Mesenchymal stem cell (in vitro differentiated cells and primary cell): Measurements from ENCODE around the gene RDH13.
"Not testable (repeated sequence)": the region's sequence is repeated elsewhere in the genome, so short reads cannot be mapped to it uniquely, and the experiment has no call there.

Experiments
- DNase-seq: peaks from one replicate; pipeline ENCODE4 v3.0.0-alpha.2; 2013
- H2AFZ ChIP-seq: one replicate; pipeline ENCODE4 v1.6.1; 2013; ENCODE audit warnings: low read depth, mild to moderate bottlenecking, control low read depth, inconsistent platforms, low read length, moderate library complexity
- H2AK5ac ChIP-seq: 2 replicates; pipeline ENCODE4 v1.6.1; 2013; ENCODE audit warnings: low read length, moderate library complexity, mild to moderate bottlenecking, inconsistent platforms; ENCODE audit not compliant: severe bottlenecking
- H2BK120ac ChIP-seq: one replicate; pipeline ENCODE4 v1.6.1; 2013; ENCODE audit warnings: low read depth, mild to moderate bottlenecking, inconsistent platforms, low read length, moderate library complexity
- H2BK12ac ChIP-seq, 2 experiments: one replicate each; pipeline ENCODE4 v1.6.1; 2013; ENCODE audit warnings: inconsistent platforms in 2 of 2, low read length in 2 of 2, mild to moderate bottlenecking in 2 of 2, moderate library complexity in 2 of 2, control low read depth in 1 of 2
- H2BK15ac ChIP-seq: one replicate; pipeline ENCODE4 v1.6.1; 2013; ENCODE audit warnings: mild to moderate bottlenecking, low read depth, inconsistent platforms; ENCODE audit not compliant: poor library complexity, severe bottlenecking
- H2BK5ac ChIP-seq: 2 replicates; pipeline ENCODE4 v1.6.1; 2013; ENCODE audit warnings: low read depth, mild to moderate bottlenecking, low read length, control low read depth, inconsistent platforms; ENCODE audit not compliant: poor library complexity, severe bottlenecking
- H3K14ac ChIP-seq, 2 experiments: one replicate each; pipeline ENCODE4 v1.6.1; 2013; ENCODE audit warnings: inconsistent platforms in 2 of 2, low read length in 2 of 2, control low read depth in 1 of 2, mild to moderate bottlenecking in 1 of 2, moderate library complexity in 1 of 2
- H3K18ac ChIP-seq, 2 experiments: one replicate each; pipeline ENCODE4 v1.6.1; 2013; ENCODE audit warnings: inconsistent platforms in 2 of 2, low read length in 2 of 2, control low read depth in 1 of 2, low read depth in 1 of 2, mild to moderate bottlenecking in 1 of 2
- H3K23ac ChIP-seq, 2 experiments: one replicate each; pipeline ENCODE4 v1.6.1; 2013; ENCODE audit warnings: inconsistent platforms in 2 of 2, low read length in 2 of 2, mild to moderate bottlenecking in 2 of 2, moderate library complexity in 2 of 2, control low read depth in 1 of 2
- H3K27ac ChIP-seq: 2 replicates; pipeline ENCODE4 v1.5.1; 2013; ENCODE audit warnings: mild to moderate bottlenecking, moderate library complexity, low read length, control low read depth, inconsistent platforms; ENCODE audit not compliant: poor library complexity, severe bottlenecking
- H3K27me3 ChIP-seq, 2 experiments: 2 replicates each; pipeline versions ENCODE4 v1.6.1 to v1.7.0; 2013; ENCODE audit warnings: low read length in 2 of 2, mild to moderate bottlenecking in 2 of 2, moderate library complexity in 2 of 2, control low read depth in 1 of 2, inconsistent platforms in 1 of 2; ENCODE audit not compliant: control insufficient read depth in 1 of 2, insufficient read depth in 1 of 2
- H3K36me3 ChIP-seq, 2 experiments: 2 replicates each; pipeline versions ENCODE4 v1.6.1 to v1.7.0; 2013; ENCODE audit warnings: low read length in 2 of 2, control low read depth in 1 of 2, inconsistent platforms in 1 of 2, low read depth in 1 of 2, mild to moderate bottlenecking in 1 of 2; ENCODE audit not compliant: insufficient read depth in 2 of 2, control insufficient read depth in 1 of 2
- H3K4ac ChIP-seq, 2 experiments: one replicate each; pipeline ENCODE4 v1.6.1; 2013; ENCODE audit warnings: inconsistent platforms in 2 of 2, low read length in 2 of 2, mild to moderate bottlenecking in 2 of 2, moderate library complexity in 2 of 2, control low read depth in 1 of 2, low read depth in 1 of 2
- H3K4me1 ChIP-seq: 2 replicates; pipeline ENCODE4 v1.6.1; 2013; ENCODE audit warnings: low read depth, low read length, control low read depth; ENCODE audit not compliant: control insufficient read depth, insufficient read depth
- H3K4me2 ChIP-seq: 2 replicates; pipeline ENCODE4 v1.6.1; 2013; ENCODE audit warnings: low read length, mild to moderate bottlenecking, inconsistent platforms; ENCODE audit not compliant: poor library complexity, severe bottlenecking
- H3K4me3 ChIP-seq, 2 experiments: 2 replicates each; pipeline versions ENCODE4 v1.5.1 to v1.7.0; 2013; ENCODE audit warnings: low read length in 2 of 2, mild to moderate bottlenecking in 2 of 2, control low read depth in 1 of 2, low read depth in 1 of 2; ENCODE audit not compliant: insufficient read depth in 1 of 2
- H3K79me1 ChIP-seq: replicated peaks from 2 replicates; pipeline ENCODE4 v1.6.1; 2013; ENCODE audit warnings: mild to moderate bottlenecking, control low read depth, low read length, inconsistent platforms; ENCODE audit not compliant: poor library complexity, severe bottlenecking
- H3K9ac ChIP-seq: 2 replicates; pipeline ENCODE4 v1.7.0; 2013; ENCODE audit warnings: mild to moderate bottlenecking, low read length, moderate library complexity
- H3K9me3 ChIP-seq: 2 replicates; pipeline ENCODE4 v1.7.0; 2013; ENCODE audit warnings: mild to moderate bottlenecking, low read length; ENCODE audit not compliant: control insufficient read depth
- H4K8ac ChIP-seq: one replicate; pipeline ENCODE4 v1.6.1; 2013; ENCODE audit warnings: inconsistent platforms, mild to moderate bottlenecking, low read length, moderate library complexity
- H4K91ac ChIP-seq: one replicate; pipeline ENCODE4 v1.6.1; 2013; ENCODE audit warnings: mild to moderate bottlenecking, low read length, inconsistent platforms
- WGBS: methylation state at CpG from one replicate; pipeline ENCODE4 v1.1.7; 2013; ENCODE audit warnings: mixed read lengths; 5-methylcytosine and 5-hydroxymethylcytosine counted together

Gene RDH13

GRCh38 chr19:55041244-55041626 lies 21.7 kb downstream of the RDH13 start:
- no peak overlapping the region for H2BK120ac ChIP-seq
- no peak overlapping the region for H3K14ac ChIP-seq
- H3K4ac ChIP-seq = no peak overlapping the region
- no peak overlapping the region for H3K18ac ChIP-seq
- H3K36me3 ChIP-seq = peaks cover 29 to 37% of the 10 kb centered on the region in 2 experiments
- H3K9me3 ChIP-seq = no peaks in the 10 kb centered on the region
- H4K91ac ChIP-seq = no peak overlapping the region
- no peak overlapping the region for H3K9ac ChIP-seq
- no peaks in the 10 kb centered on the region for H3K4me1 ChIP-seq
- H3K4me2 ChIP-seq = no peak overlapping the region
- H3K23ac ChIP-seq = no peak overlapping the region
- 94% methylated on average over 10 of the region's 10 CpGs for WGBS
- H2AFZ ChIP-seq = no peak overlapping the region
- H2BK5ac ChIP-seq = no peak overlapping the region
- H2BK12ac ChIP-seq = no peak overlapping the region
- no peaks in the 10 kb centered on the region for H3K27me3 ChIP-seq
- no peak overlapping the region for H4K8ac ChIP-seq
- no peak for DNase-seq
- H3K27ac ChIP-seq = no peak overlapping the region
- no peak overlapping the region for H2AK5ac ChIP-seq
- no peak overlapping the region for H2BK15ac ChIP-seq
- no peak overlapping the region for H3K4me3 ChIP-seq
- H3K79me1 ChIP-seq = peaks cover 2% of the 10 kb centered on the region

GRCh38 chr19:55040654-55041053 lies 22.3 kb downstream of the RDH13 start:
- H3K27ac ChIP-seq, DNase-seq, H3K4me3 ChIP-seq, H3K79me1 ChIP-seq, H2BK15ac ChIP-seq, H3K23ac ChIP-seq, H2AK5ac ChIP-seq, H2AFZ ChIP-seq, H3K9me3 ChIP-seq, H3K4me1 ChIP-seq, H3K18ac ChIP-seq, H4K91ac ChIP-seq, H3K9ac ChIP-seq, H3K27me3 ChIP-seq, H3K4me2 ChIP-seq, H2BK120ac ChIP-seq, H2BK5ac ChIP-seq, H3K14ac ChIP-seq, H4K8ac ChIP-seq, H2BK12ac ChIP-seq, H3K4ac ChIP-seq: not testable (repeated sequence)
- WGBS = 87% methylated on average over 10 of the region's 12 CpGs
- H3K36me3 ChIP-seq = peaks cover 29 to 37% of the 10 kb centered on the region in 2 experiments

DNA sequence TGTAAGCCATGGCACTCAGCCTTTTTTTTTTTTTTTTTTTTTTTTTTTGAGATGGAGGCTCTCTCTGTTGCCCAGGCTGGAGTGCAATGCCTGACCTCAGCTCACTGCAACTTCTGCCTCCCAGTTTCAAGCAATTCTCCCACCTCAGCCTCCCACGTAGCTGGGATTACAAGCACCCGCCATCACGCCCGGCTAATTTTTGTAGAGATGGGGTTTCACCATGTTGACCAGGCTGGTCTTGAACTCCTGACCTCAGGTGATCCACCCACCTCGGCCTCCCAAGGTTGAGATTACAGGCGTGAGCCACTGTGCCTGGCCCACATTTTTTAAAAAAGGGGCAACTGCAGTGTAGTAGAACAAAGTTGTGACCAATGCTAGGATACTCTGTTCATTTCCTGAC lies 25.3 kb downstream of the RDH13 start:
- H3K9ac ChIP-seq, H3K27ac ChIP-seq, H2BK15ac ChIP-seq, H2BK5ac ChIP-seq, H3K4ac ChIP-seq, H3K27me3 ChIP-seq, H4K91ac ChIP-seq, H2BK120ac ChIP-seq, H4K8ac ChIP-seq, H3K14ac ChIP-seq, H3K18ac ChIP-seq, H2AK5ac ChIP-seq, H3K23ac ChIP-seq, H2BK12ac ChIP-seq, H2AFZ ChIP-seq, H3K4me2 ChIP-seq, H3K4me1 ChIP-seq, H3K4me3 ChIP-seq, H3K79me1 ChIP-seq, DNase-seq, H3K9me3 ChIP-seq: not testable (repeated sequence)
- WGBS = 91% methylated on average over 6 of the region's 6 CpGs
- peaks cover 10 to 15% of the 10 kb centered on the region in 2 experiments for H3K36me3 ChIP-seq

DNA sequence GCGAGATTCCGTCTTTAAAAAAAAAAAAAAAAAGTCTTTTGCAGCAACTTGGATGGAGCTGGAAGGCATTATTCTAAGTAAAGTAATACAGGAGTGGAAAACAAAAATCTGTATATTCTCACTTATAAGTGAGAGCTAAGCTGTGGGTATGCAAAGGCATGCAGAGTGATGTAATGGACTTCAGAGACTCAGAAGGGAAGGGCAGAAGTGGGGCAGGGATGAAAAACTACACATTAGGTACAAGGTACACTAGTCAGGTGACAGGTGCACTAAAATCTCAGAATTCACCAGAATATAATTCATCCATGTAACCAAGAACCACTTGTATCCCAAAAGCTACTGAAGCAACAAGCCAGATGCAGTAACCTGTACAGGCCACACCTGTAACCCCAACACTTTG lies 26.9 kb downstream of the RDH13 start:
- H3K36me3 ChIP-seq = peaks cover 0 to under 1% of the 10 kb centered on the region in 2 experiments
- no peak overlapping the region for H2BK120ac ChIP-seq
- no peak overlapping the region for H3K23ac ChIP-seq
- H3K27ac ChIP-seq = no peak overlapping the region
- no peaks in the 10 kb centered on the region for H3K4me1 ChIP-seq
- H2AFZ ChIP-seq = no peak overlapping the region
- H2BK5ac ChIP-seq = no peak overlapping the region
- H3K79me1 ChIP-seq = no peaks in the 10 kb centered on the region
- H3K4me2 ChIP-seq = no peak overlapping the region
- H2BK12ac ChIP-seq = no peak overlapping the region
- DNase-seq = no peak
- no peaks in the 10 kb centered on the region for H3K27me3 ChIP-seq
- 83% methylated on average over 2 of the region's 2 CpGs for WGBS
- no peak overlapping the region for H2AK5ac ChIP-seq
- H3K14ac ChIP-seq = no peak overlapping the region
- H2BK15ac ChIP-seq = no peak overlapping the region
- no peak overlapping the region for H4K8ac ChIP-seq
- H3K9ac ChIP-seq = no peak overlapping the region
- H3K18ac ChIP-seq = no peak overlapping the region
- no peak overlapping the region for H3K4me3 ChIP-seq
- H3K9me3 ChIP-seq = no peaks in the 10 kb centered on the region
- H3K4ac ChIP-seq = no peak overlapping the region
- H4K91ac ChIP-seq = no peak overlapping the region
